GM18508 (cell line): ENCODE measurements around the gene IGFBP5.

Experiments used
- ATAC-seq: cut with Tn5 transposase; IDR thresholded peaks from one replicate; pipeline ENCODE4 v1.9.1; 2021; ENCODE audit warnings: moderate number of reproducible peaks; ENCODE audit not compliant: insufficient read depth, unreplicated experiment

IGFBP5 gene

DNA sequence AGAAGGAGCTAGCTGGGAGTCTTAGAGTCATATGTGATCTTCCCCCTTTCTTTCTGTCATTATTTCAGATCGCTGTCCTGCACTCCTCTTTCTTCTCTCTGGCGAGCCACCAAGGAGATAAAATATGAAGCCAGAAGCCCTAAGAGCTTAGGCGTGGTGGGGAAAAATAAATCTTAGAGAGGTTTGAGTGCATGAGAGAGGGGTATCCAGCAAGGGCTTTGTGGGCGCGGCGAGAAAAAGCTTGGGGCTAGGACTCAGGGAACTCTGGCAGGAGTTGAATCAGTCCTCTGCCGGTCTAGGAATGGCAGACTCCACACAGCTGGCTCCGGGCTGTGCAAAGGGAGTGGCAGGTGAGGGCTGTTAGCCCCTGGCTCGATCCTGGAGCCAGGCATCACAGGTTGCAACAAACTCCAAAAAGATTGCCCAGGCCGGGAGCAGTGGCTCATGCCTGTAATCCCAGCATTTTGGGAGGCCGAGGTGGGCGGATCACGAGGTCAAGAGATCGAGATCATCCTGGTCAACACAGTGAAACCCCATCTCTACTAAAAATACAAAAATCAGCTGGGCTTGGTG is 20.1 kb upstream of the IGFBP5 start:
- no peak for ATAC-seq

DNA sequence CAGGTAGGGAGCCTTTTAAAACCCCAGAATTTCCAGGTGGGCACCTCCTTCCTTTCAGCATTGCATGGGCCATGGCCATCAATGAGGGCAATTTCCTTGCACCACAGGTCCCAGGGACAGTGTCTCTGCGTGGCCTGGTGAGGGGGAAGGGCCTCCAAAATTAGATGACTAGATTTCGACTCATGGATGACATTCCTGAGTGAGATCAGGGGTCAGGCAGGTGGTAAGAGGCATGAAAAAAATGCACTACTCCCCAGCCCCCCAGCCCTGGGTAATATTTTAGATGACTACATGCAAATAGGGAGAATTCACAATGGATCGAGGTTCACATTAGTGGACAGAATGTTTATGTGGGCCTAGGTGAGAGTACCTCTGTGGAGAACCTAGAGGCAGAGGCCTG is 19.0 kb upstream of the IGFBP5 start:
- ATAC-seq = no peak

DNA sequence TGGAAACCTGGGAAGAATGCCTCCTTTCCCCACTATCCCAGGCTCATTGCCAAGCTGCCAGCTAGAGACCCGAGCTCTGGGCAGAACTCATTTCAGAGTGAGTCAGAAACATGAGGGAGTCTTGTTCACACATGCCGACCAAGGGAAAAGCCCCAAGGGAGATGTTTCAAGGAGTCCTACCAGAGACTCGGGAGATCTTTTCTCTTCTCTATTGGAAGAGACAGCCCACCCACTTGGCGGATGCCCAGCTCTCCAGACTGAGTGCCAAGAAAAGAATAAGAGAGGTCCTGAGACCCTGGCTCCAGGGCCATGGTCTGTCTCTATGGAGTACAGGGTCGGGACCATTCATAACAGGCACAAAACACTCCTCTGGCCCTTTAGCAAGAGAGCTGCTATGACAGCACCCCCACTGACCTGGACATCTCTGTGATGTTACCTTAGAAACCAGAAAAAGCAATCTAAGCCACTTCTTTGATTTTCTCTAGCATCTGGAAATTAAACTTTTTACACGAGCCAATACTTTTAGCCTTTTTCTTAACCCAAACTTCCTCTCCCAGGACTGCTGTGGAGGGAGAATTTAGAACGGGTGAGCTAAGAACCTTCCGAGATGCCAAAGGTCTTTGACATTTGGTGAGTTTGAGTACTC is 18.5 kb upstream of the IGFBP5 start:
- ATAC-seq = no peak

DNA sequence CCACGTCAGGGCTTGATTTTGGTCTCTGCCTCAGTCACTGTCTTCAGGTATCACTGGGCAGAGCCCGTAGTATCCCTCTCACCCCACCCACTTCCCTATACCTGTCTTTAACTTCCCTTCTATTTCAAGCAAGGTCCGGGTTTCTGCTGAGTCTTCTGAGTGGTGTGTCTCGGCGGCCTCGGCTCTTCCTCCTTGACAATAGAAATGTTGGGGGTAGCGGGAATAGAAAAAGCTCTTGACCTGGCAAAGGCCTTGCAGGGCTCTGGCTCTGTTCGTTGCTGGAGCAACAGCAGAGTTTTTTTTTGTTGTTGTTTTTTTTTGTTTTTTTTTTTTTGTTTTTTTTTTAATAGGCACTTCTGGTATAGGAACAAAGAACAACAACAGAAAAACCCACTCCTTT is 16.0 kb upstream of the IGFBP5 start:
- ATAC-seq = no peak

DNA sequence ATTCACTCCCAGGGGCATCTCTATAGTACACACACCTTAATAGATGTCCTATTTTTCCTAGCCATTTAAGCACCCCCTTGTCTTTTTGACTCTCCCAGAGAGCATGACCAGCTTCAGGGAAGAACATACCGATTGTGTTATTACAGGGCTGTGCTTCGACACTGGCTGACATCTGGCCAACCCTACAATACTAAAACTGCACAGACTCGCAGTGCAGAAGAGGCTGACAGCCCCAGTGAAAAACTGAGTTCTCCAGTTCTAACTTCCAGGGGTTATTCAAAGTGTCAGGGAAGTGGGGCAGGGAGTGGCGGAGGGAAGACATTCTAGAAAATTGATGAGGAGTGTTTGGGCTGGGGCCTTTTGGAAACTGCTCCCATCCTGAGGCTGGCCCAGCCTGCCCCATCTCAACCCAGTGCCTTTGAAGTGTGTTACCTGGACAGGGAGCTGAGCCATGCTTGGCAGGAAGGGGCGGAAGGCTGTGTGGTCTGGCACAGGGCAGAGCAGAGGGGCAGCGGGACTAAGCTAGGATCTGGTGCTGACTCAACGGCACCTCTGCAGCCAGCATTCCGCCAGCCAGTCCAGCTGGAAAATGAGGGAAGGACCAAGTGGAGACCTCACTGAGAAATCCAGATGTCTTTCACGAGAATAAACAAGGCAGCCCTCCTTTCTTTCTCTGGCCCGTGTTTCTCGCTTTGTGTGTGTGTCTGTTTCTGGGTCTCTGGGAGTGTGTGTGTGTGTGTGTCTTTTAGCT is 15.4 kb upstream of the IGFBP5 start:
- ATAC-seq = no peak

DNA sequence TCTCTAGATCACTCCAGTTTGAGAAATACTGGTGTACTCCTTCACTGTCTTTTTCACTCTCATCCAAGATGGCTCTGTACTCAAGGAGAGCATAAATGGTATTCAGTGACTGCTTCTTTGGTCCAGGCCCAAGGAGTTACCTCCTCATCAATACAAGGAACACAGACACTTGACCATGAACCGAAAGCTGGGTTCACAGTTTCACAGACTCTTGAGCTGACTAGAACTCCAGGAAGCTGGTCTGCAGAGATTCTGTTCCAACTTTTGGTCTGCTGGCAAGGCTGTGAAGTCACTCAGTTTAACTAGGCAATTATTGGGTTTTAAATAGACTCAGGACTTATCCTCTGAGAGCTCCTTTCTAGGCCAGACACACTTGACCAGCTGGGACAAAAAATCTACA is 7.4 kb upstream of the IGFBP5 start:
- ATAC-seq = no peak

DNA sequence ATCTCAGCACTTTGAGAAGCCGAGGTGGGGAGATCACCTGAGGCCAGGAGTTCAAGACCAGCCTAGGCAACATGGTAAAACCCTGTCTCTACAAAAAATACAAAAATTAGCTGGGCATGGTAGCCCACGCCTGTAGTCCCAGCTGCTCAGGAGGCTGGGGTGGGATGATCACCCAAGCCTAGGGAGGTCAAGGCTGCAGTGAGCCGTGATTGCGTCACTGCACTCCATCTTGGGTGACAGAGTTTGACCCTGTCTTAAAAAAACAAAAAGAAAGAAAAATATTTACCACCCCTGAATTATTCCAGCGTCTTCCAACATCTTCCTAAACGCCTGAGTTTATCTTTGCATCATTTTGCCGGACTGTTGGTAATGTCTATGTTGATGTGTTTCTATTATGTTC is 6.2 kb upstream of the IGFBP5 start:
- ATAC-seq = no peak

DNA sequence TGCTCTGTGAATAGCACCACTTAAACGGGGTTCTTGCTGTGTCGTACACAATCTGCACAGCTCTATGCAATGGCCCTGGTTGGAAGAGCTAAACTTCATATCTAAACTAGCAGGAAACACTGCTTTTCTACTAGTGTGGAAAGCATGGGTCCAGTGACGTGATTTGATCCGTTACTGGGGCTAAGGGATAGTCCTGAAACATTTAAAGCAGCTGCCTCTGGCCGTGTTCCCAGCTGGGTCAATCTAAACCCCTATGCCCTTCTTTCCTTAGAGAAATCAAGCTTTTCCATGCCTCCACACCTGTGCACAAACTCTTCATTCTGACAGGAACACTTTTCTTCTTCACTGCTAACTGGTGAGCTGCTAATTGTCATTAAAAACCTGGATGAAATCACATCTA is 5.4 kb upstream of the IGFBP5 start:
- no peak for ATAC-seq

DNA sequence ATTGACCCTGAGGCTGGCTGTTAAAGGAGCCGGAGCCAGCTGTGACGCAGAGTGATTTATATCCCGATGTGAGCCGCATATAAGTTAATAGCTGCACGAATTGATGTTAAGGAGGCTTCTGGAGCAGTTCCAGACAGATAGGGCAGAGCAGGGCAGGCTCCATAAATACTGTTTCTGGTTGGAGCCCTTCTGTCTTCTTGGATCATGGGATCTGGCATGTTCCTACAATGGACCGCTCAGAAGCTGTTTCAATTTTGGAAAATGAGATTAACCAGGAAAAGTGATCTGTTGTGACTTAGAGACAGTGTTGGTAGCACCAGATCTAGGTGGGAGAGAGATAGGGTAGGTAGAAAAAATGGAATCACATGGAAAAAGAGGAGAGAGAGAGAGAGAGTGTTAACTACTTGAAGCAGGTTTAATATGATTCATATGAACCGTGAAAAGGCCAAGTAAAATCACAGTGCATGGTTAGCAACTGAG is 4.8 kb upstream of the IGFBP5 start:
- no peak for ATAC-seq

DNA sequence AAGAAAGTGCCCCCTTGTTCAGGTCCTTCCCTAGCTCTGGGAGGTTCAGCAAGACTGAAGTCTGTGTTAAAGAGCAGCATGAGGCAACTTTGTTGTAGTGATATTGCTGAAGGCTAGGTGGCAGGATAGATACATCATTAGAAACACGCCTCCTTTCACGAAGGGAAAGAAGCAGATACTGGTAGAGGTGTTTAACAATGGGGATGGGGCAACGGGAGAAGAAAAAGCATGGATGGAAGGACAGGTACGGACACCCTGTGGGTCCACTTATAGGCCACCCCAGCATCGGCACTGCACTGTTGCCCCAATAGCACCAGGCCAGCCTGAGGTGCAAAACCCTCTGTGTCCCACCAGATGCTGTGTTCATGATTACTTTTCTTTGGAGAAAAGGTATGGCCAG is 3.5 kb upstream of the IGFBP5 start:
- no peak for ATAC-seq

DNA sequence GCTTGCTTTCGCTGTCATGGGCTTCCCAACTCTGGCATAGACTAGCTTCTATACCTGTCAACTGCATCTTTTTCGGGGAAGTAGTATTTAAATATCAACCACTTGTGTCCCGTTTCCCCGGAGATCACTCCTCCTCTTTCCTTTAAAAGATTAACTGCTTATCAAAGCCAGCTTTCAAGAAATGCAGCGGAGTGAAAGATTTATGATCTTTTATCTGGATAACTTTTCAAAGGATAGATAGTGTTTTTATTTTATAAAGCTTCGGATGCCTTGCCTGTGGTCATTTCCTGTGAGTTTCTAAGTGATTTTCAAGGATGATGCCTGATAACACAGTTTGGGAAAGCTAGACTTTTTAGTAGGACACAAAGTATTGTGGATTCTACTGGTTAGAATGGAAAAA is 2.9 kb upstream of the IGFBP5 start:
- ATAC-seq = no peak

DNA sequence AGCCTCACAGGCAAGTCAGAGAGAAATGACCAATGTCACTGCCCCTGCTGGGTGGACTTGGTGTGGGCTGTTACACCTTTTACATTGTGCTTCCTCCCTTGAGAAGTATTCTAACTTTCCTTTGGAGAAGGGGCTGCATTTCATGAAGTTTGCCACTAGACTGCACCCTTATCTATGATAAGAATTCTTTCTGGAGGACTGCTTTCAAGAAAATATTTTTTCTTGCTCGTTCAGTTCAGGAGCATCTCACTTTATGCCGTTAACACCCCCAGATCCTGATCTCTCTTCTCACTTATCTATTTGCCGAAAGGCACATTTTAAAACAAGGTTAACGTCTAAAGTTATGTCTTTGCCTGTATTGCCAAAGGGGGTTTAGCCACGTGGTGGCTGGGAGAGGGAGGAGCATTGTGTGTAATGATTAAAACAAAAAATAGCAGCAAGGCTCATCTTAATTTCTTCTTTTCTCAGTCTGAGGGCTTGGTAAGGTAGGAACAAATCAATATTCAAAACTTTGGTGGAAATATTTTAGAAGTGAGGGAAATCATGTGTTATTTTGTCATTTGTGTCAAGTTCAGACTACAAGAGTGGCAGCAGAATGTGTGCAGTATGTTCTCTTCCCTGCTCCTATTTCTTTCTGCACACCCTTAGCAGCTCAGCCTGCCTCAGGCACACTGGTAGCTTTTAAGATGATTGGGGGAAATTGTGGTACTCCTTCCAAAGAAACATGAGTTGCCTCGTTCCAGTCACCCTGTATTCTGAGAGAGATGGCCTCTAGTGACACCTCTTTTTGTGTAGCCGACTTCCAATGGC is 1.6 kb upstream of the IGFBP5 start:
- ATAC-seq = no peak

DNA sequence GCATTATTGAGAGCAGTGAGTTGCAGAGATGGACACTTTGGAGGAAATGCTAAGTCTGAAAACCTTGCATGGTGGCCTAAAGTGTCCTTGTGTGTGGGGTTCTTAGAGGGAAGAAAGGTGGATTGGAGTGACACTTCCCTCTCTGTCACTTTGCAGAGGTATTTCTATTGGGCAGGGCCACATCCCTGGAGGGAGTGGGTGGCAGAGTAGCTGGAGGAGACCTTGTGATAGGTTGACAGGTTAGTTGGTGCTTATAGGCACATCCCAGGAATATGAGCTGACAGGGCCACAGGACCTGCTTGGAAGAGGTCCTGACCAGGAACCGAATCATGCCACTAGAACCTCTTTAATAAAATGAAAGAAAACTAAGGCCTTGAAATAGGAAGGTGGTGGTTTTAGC is 972 bp upstream of the IGFBP5 start:
- ATAC-seq = no peak

DNA sequence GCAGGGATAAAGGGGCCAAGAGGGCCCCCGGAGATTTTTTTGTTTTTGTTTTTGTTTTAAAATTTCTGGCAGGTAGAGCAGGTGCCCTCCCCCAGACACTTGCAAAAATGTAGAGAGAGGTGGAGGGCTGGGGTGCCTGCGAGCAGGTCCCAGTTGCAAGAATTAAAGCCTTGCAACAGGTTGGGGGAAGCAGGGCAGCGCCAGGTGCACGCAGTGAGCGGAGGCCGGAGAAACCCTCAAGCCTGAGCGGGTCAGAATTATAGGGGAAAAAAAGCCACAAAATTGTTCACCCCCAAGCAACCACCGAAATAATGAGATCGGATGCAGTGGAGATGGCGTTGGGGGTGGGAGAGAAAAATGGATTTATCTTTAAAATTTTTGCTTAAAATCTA is 527 bp downstream of the IGFBP5 start:
- no peak for ATAC-seq

DNA sequence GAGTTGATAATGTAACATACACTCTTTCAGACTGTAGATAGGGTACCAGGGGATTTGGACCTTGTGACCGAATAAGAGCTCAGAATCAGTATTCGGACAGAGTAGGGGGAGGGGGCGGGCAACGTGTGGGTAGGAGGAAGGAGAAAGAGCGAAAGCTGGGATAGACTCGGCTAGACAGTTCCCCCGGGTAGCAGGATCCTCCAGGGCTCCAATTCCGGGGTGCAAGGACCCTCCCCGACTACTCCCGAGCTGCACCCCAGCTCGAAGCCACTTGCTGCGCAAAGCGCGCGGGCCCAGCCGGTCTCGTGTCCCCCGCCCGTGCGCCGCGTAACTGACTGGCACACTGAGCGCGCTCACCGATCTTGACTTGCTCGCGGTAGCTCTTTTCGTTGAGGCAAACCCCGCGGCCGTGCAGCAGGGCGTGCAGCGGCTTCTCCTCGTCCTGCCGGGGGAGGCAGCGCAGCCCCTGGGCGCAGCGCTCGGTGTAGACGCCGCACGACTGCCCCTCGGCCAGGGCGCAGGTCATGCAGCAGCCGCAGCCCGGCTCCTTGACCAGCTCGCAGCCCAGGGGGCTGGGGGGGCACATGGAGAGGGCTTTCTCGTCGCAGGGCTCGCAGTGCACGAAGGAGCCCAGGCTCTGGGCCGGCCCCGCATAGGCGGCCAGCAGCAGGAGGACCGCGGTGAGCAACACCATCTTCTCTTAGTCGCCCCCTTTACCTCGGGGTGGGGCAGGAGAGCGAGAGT is 1.1 kb downstream of the IGFBP5 start:
- ATAC-seq = no peak

DNA sequence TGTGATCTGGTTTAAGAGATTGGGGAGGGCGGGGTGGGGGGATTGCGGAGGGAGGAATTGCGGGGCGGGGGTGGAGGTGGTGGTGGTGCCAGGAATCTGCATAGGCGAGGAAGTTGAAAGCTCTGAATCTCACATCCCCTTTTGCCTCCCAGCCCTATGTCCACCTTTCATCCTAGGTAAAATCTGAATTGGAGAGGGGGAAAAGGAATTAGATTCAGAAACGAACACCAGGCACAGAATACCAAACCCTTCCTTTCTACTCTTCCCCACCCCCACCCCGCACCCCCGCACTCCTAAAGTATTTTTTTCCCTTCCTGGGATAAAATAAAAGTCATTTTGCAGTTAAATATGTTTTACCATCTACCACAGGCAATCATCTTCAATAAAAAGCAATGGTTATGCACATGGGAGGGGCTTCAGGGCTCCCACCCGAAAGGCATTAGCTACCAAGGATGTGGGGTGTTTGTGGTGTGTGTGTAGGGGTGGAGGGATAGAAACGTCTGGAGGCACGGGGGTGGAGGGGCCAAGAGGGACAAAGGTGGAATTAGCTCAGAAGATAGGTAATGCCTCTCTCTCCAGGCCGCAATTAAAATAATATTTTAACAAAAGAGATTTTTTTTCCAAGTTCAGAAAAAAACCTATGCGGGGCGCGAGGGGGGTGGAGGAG is 1.8 kb downstream of the IGFBP5 start:
- no peak for ATAC-seq

DNA sequence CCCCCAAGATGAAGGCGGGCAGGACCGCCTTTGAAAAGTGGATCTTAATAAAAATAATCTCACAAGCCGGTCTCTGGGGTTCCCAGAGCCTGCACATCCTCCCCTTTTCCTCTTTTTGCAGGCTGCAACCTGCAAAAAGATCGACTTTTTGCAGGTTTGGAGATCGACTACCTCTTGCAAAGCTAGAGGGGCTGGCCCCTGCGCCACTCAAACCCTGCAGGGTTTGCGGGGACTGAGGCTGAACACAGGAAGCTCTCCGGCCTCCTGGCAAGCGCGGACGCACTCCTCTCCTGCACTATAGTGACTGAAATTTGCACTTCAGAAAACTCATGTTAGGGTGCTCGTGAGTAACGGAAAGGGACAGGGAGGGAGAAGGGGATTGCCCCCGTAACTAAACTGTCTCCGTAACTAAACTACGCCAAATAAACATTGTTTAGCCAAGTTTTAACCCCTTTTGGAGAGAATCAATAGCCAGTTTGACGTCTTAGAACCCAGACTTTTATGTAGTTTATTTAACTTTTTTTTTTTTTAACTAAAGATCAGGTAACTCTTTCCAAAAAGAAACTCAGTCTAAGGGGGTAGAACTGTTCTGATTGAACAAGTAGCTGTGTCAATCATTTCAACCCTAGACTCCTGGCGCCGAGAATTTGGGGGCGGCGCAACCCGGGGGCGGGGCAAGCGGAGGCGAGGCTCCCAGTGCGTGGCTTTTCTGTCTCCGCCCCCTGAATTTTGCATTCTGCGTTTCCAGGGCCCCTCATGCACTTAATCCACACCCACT is 2.5 kb downstream of the IGFBP5 start:
- ATAC-seq = no peak

DNA sequence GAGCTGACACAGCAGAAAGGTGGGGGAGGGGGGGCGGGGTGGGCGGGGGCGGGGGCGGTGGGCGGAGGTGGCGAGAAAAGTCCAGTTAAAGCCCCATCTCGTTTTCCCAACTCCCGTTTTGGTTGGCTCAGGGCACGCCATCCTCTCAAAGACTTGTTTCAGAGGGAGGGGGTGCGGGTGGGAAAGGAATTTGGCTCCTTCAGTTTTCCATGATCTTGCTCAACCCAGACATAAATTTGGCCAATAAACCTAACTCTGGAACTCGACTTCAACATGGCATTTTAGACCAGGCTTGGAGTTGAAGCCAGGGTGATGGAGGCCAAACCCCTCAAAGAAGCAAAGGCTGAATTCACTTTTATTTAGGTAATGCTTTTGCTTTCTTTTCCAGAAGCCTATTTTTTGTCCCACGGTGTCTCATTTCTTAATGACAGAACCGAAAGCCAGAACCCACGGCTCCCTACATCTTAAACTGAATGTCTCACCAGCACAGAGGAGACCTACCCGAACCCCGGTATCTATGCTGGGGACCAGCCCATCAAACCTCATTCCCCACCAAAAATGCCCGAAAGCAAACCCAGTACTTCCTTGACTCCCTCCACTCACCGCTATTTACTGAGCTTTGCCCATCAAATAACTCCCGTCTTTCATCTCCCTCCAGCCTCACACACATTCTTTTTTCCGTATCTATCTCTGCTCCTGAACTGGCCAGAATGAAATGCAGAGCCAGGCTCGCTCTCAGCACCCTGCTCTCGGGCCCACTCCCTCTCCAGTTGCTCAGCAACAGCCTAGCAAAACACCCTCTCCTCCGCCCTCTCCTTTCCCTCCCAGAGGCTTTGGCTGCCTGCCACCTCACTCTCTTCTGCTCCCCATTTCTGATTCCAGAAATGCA is 4.3 kb downstream of the IGFBP5 start:
- ATAC-seq = no peak
